ENCODE data around the gene TOMM70.
"Not testable (repeated sequence)": the region's sequence is repeated elsewhere in the genome, so short reads cannot be mapped to it uniquely, and the experiment has no call there.

The TOMM70 gene

GRCh38 chr3:100400780-100401673, at the start of gene TOMM70, which contains the start of gene LNP1:
TSS of gene TOMM70 (minus strand) at chr3:100401089. CDS start at chr3:100400949, 140 bp downstream.
TSS of gene LNP1 (plus strand) at chr3:100401539. CDS start at chr3:100429730, 28,191 bp downstream.
- peak; percentile 89 for DNase-seq (ENCODE audit: low read depth)

- DNase-seq (ENCODE audit: low read depth): no peak
Measured at GRCh38 chr3:100449214-100449613, 48.3 kb upstream of the TOMM70 start.

- DNase-seq (ENCODE audit: low read depth): no peak
Measured at GRCh38 chr3:100448079-100448478, 47.2 kb upstream of the TOMM70 start.

- DNase-seq (ENCODE audit: low read depth): not testable (repeated sequence)
Measured at GRCh38 chr3:100447067-100447466, 46.2 kb upstream of the TOMM70 start.

- no peak for DNase-seq (ENCODE audit: low read depth)
Measured at GRCh38 chr3:100443690-100444089, 42.8 kb upstream of the TOMM70 start.

- no peak for DNase-seq (ENCODE audit: low read depth)
Measured at GRCh38 chr3:100440895-100441294, 40.0 kb upstream of the TOMM70 start.

- DNase-seq (ENCODE audit: low read depth): no peak
Measured at GRCh38 chr3:100438623-100438974, 37.7 kb upstream of the TOMM70 start.

GRCh38 chr3:100437721-100438622, 37.1 kb upstream of the TOMM70 start:
- DNase-seq (ENCODE audit: low read depth): no peak

GRCh38 chr3:100436951-100437350, 36.1 kb upstream of the TOMM70 start:
- DNase-seq (ENCODE audit: low read depth): no peak

GRCh38 chr3:100429187-100429716, 28.4 kb upstream of the TOMM70 start:
- DNase-seq (ENCODE audit: low read depth): no peak

- no peak for DNase-seq (ENCODE audit: low read depth)
Measured at GRCh38 chr3:100427699-100428098, 26.8 kb upstream of the TOMM70 start.

- DNase-seq (ENCODE audit: low read depth): no peak
Measured at GRCh38 chr3:100426067-100426682, 25.3 kb upstream of the TOMM70 start.

GRCh38 chr3:100425316-100425715, 24.4 kb upstream of the TOMM70 start:
- no peak for DNase-seq (ENCODE audit: low read depth)

- DNase-seq (ENCODE audit: low read depth): no peak
Measured at GRCh38 chr3:100424261-100424660, 23.4 kb upstream of the TOMM70 start.

GRCh38 chr3:100423611-100424010, 22.7 kb upstream of the TOMM70 start:
- no peak for DNase-seq (ENCODE audit: low read depth)

GRCh38 chr3:100420885-100421284, 20.0 kb upstream of the TOMM70 start:
- no peak for DNase-seq (ENCODE audit: low read depth)

GRCh38 chr3:100419406-100419805, 18.5 kb upstream of the TOMM70 start:
- no peak for DNase-seq (ENCODE audit: low read depth)

GRCh38 chr3:100416863-100417262, 16.0 kb upstream of the TOMM70 start:
- DNase-seq (ENCODE audit: low read depth): no peak

GRCh38 chr3:100416176-100416575, 15.3 kb upstream of the TOMM70 start:
- no peak for DNase-seq (ENCODE audit: low read depth)

GRCh38 chr3:100413613-100414012, 12.7 kb upstream of the TOMM70 start:
- no peak for DNase-seq (ENCODE audit: low read depth)

GRCh38 chr3:100412912-100413590, 12.2 kb upstream of the TOMM70 start:
- DNase-seq (ENCODE audit: low read depth): no peak

Measured in activated gamma-delta T cell treated with anti-CD3 and anti-CD28 coated beads, Interleukin-2, amount 50 U/mL, for 16 hours (primary cell).